ENCODE results near the gene LRRC4C. TPM values are rescaled to one million over a fixed set of nuclear protein-coding genes. Genes with fewer than 3 reads are reported as not detected.

LRRC4C gene
- total and polyA plus RNA-seq, 7 donors = 0.98 to 5.4 (median 3.0) TPM; not detected in 1

DNA sequence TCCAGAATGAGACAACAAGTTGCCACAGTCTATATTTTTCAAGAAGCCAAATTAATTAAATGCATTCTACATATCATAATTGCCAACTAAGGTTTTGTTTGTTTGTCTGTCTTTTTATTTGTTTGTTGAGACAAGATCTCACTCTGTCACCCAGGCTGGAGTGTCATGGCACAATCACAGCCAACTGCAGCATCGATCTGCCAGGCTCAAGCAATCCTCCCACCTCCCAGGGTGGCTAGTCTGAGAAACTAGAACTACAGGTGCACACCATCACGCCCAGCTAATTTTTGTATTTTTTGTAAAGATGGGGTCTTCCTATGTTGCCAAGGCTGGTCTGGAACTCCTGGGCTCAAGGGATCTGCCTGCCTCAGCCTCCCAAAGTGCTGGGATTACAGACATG is 140.0 kb downstream of the LRRC4C start:
- H3K4me3 ChIP-seq = no peak overlapping the region
- intact Hi-C loops (cut with DNase I) = no loop called here
- 76 to 84% methylated on average over 2 of the region's 2 CpGs for WGBS, 2 donors

GRCh38 chr11:41316751-41317150 is 142.7 kb downstream of the LRRC4C start:
- 62 to 72% methylated on average over 2 of the region's 2 CpGs for WGBS, 2 donors
- DNase-seq = no peak
- no peak overlapping the region for H3K4me3 ChIP-seq
- no peaks in the 10 kb centered on the region for H3K9me3 ChIP-seq
- intact Hi-C loops (cut with DNase I) = no loop called here
- H3K27ac ChIP-seq = no peak overlapping the region
- no peaks in the 10 kb centered on the region for H3K4me1 ChIP-seq
- H3K36me3 ChIP-seq = no peaks in the 10 kb centered on the region
- TF ChIP-seq POLR2AphosphoS5 (IDR thresholded peaks at IDR 0.05) = no peak
- no peaks in the 10 kb centered on the region for H3K27me3 ChIP-seq

More for the DNA sequence above, 140.0 kb downstream of the LRRC4C start:
- TF ChIP-seq POLR2AphosphoS5 (IDR thresholded peaks at IDR 0.05) = no peak
- TF ChIP-seq, protein P1, sequence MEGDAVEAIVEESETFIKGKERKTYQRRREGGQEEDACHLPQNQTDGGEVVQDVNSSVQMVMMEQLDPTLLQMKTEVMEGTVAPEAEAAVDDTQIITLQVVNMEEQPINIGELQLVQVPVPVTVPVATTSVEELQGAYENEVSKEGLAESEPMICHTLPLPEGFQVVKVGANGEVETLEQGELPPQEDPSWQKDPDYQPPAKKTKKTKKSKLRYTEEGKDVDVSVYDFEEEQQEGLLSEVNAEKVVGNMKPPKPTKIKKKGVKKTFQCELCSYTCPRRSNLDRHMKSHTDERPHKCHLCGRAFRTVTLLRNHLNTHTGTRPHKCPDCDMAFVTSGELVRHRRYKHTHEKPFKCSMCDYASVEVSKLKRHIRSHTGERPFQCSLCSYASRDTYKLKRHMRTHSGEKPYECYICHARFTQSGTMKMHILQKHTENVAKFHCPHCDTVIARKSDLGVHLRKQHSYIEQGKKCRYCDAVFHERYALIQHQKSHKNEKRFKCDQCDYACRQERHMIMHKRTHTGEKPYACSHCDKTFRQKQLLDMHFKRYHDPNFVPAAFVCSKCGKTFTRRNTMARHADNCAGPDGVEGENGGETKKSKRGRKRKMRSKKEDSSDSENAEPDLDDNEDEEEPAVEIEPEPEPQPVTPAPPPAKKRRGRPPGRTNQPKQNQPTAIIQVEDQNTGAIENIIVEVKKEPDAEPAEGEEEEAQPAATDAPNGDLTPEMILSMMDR (IDR thresholded peaks at IDR 0.05) = no peak
- no peak for TF ChIP-seq POLR2A (IDR thresholded peaks at IDR 0.05)
- TF ChIP-seq EP300 (IDR thresholded peaks at IDR 0.05) = no peak
- no peak for DNase-seq
- H3K36me3 ChIP-seq = no peaks in the 10 kb centered on the region
- H3K9me3 ChIP-seq = no peaks in the 10 kb centered on the region
- no peaks in the 10 kb centered on the region for H3K4me1 ChIP-seq
- H3K27ac ChIP-seq = no peak overlapping the region
- H3K27me3 ChIP-seq = no peaks in the 10 kb centered on the region

- WGBS, 2 donors = 52 to 80% methylated on average over 1 of the region's 1 CpG
- Histone ChIP-seq H3K27ac (no peak overlapping the region), H3K36me3 (no peaks in the 10 kb centered on the region), H3K4me1 (no peaks in the 10 kb centered on the region), H3K4me3 (no peak overlapping the region), H3K27me3 (no peaks in the 10 kb centered on the region), H3K9me3 (no peaks in the 10 kb centered on the region)
- intact Hi-C loops (cut with DNase I) = no loop called here
- TF ChIP-seq POLR2AphosphoS5 (IDR thresholded peaks at IDR 0.05) (no peak), POLR2A (IDR thresholded peaks at IDR 0.05) (no peak), EP300 (IDR thresholded peaks at IDR 0.05) (no peak)
- TF ChIP-seq, protein P1 (IDR thresholded peaks at IDR 0.05) = no peak
- no peak for DNase-seq
Measured at GRCh38 chr11:41313226-41313625, 146.2 kb downstream of the LRRC4C start.

DNA sequence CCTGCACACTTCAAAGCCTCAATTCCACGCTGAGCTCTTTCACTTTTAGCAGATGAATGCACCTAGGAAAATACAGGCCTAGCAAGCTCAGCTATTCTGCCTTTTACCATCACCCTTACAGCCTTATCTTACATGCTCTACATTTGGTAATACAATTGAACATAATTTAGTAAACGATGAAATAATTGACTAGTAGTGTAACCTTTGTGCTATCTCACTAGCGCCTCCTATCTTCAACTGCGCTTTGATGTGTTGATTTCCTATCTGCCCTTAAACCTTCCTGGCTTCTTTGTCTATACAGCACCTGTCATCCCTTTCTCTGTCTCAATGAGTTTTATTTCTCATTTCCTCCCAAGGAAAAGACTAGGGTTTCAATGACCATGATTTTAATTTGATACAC is 149.7 kb downstream of the LRRC4C start:
- intact Hi-C loops (cut with DNase I) = no loop called here
- no peak overlapping the region for H3K27ac ChIP-seq
- DNase-seq = no peak
- no peaks in the 10 kb centered on the region for H3K27me3 ChIP-seq
- TF ChIP-seq POLR2A (IDR thresholded peaks at IDR 0.05) (no peak), POLR2AphosphoS5 (IDR thresholded peaks at IDR 0.05) (no peak), EP300 (IDR thresholded peaks at IDR 0.05) (no peak)
- TF ChIP-seq, protein P1 (IDR thresholded peaks at IDR 0.05) = no peak
- H3K36me3 ChIP-seq = no peaks in the 10 kb centered on the region
- H3K4me3 ChIP-seq = no peak overlapping the region
- H3K9me3 ChIP-seq = no peaks in the 10 kb centered on the region
- no peaks in the 10 kb centered on the region for H3K4me1 ChIP-seq
- WGBS, 2 donors = 73 to 74% methylated on average over 4 of the region's 4 CpGs

- Histone ChIP-seq H3K4me3 (no peak overlapping the region), H3K4me1 (no peaks in the 10 kb centered on the region), H3K36me3 (no peaks in the 10 kb centered on the region), H3K27ac (no peak overlapping the region), H3K9me3 (no peaks in the 10 kb centered on the region), H3K27me3 (no peaks in the 10 kb centered on the region)
- intact Hi-C loops (cut with DNase I) = no loop called here
- no peak for DNase-seq
- no peak for TF ChIP-seq POLR2A (IDR thresholded peaks at IDR 0.05)
- no peak for TF ChIP-seq POLR2AphosphoS5 (IDR thresholded peaks at IDR 0.05)
- TF ChIP-seq EP300 (IDR thresholded peaks at IDR 0.05) = no peak
- TF ChIP-seq, protein P1 (IDR thresholded peaks at IDR 0.05) = no peak
- 81 to 84% methylated on average over 4 of the region's 4 CpGs for WGBS, 2 donors
Measured at GRCh38 chr11:41309111-41309522, 150.3 kb downstream of the LRRC4C start.
